ENCODE measurements around the gene SLC49A4. TPM values are rescaled to one million over a fixed set of nuclear protein-coding genes. Genes with fewer than 3 reads are reported as not detected.
"Not testable (repeated sequence)": the region's sequence is repeated elsewhere in the genome, so short reads cannot be mapped to it uniquely, and the experiment has no call there.

Gene SLC49A4, protein sequence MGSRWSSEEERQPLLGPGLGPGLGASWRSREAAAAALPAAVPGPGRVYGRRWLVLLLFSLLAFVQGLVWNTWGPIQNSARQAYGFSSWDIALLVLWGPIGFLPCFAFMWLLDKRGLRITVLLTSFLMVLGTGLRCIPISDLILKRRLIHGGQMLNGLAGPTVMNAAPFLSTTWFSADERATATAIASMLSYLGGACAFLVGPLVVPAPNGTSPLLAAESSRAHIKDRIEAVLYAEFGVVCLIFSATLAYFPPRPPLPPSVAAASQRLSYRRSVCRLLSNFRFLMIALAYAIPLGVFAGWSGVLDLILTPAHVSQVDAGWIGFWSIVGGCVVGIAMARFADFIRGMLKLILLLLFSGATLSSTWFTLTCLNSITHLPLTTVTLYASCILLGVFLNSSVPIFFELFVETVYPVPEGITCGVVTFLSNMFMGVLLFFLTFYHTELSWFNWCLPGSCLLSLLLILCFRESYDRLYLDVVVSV
- total RNA-seq (2014; rRNA removed; shearing (Covaris generic); ENCODE audit: low replicate concordance) = 1.9 and 2.7 TPM in 2 replicates

DNA sequence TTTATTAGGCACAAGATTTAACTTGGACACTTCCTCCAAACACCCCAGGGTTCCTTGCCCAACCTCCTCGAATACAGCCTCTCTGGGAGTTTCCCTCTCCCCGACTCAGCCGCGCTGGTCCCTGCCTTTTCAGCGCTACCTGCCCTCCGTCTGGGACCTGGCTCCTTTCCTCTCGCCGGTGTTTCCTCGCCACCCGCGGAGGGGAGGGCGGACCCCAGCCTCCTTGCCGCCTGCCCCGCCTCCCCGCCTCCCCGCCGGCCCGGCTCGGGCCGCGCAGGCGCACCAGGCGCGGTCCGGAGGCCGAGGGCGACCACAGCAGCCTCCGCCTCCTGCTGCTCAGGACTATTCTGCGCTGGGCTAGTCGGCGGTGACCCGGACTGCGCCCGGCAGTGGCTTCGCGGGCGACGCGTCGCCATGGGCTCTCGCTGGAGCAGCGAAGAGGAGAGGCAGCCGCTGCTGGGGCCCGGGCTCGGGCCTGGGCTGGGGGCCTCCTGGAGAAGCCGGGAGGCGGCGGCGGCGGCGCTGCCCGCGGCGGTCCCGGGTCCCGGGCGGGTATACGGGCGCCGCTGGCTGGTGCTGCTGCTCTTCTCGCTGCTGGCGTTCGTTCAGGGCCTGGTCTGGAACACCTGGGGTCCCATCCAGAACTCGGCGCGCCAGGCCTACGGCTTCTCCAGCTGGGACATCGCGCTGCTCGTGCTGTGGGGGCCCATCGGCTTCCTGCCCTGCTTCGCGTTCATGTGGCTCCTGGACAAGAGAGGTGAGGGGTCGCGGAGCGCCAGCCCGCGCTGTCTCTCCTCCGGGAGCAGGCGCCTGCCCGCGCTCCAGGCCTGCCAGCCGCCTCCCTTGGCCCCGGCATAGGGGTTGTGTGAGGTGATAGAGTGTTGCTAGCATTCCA lies at the start of gene SLC49A4:
Gene SLC49A4 (plus strand): TSS at position 291 of the 895 bp plus-strand sequence. CDS start 124 bp downstream, at position 415.
- peak; percentile 80 for DNase-seq (ENCODE audit: low read depth)
- in situ Hi-C loops (cut with HindIII; ENCODE audit: low pct_unique_long_range_greater_than_20kb, low sequenced_read_pairs) = no loop called here

- in situ Hi-C loops (cut with HindIII; ENCODE audit: low pct_unique_long_range_greater_than_20kb, low sequenced_read_pairs) = no loop called here
- no peak for DNase-seq (ENCODE audit: low read depth)
These were observed 49.4 kb upstream of the SLC49A4 start for GRCh38 chr3:122745369-122746021.

- DNase-seq (ENCODE audit: low read depth); in situ Hi-C loops (cut with HindIII; ENCODE audit: low pct_unique_long_range_greater_than_20kb, low sequenced_read_pairs): not testable (repeated sequence)
These were observed 47.6 kb upstream of the SLC49A4 start for GRCh38 chr3:122747295-122747694.

- in situ Hi-C loops (cut with HindIII; ENCODE audit: low pct_unique_long_range_greater_than_20kb, low sequenced_read_pairs) = no loop called here
- DNase-seq (ENCODE audit: low read depth) = no peak
These were observed 46.5 kb upstream of the SLC49A4 start for GRCh38 chr3:122748347-122748746.

GRCh38 chr3:122754929-122755328 lies 39.9 kb upstream of the SLC49A4 start:
- no peak for DNase-seq (ENCODE audit: low read depth)
- in situ Hi-C loops (cut with HindIII; ENCODE audit: low pct_unique_long_range_greater_than_20kb, low sequenced_read_pairs) = no loop called here

GRCh38 chr3:122755491-122755890 lies 39.4 kb upstream of the SLC49A4 start:
- DNase-seq (ENCODE audit: low read depth) = no peak
- in situ Hi-C loops (cut with HindIII; ENCODE audit: low pct_unique_long_range_greater_than_20kb, low sequenced_read_pairs) = no loop called here

GRCh38 chr3:122758877-122759560 lies 35.9 kb upstream of the SLC49A4 start:
- in situ Hi-C loops (cut with HindIII; ENCODE audit: low pct_unique_long_range_greater_than_20kb, low sequenced_read_pairs) = no loop called here
- no peak for DNase-seq (ENCODE audit: low read depth)

DNA sequence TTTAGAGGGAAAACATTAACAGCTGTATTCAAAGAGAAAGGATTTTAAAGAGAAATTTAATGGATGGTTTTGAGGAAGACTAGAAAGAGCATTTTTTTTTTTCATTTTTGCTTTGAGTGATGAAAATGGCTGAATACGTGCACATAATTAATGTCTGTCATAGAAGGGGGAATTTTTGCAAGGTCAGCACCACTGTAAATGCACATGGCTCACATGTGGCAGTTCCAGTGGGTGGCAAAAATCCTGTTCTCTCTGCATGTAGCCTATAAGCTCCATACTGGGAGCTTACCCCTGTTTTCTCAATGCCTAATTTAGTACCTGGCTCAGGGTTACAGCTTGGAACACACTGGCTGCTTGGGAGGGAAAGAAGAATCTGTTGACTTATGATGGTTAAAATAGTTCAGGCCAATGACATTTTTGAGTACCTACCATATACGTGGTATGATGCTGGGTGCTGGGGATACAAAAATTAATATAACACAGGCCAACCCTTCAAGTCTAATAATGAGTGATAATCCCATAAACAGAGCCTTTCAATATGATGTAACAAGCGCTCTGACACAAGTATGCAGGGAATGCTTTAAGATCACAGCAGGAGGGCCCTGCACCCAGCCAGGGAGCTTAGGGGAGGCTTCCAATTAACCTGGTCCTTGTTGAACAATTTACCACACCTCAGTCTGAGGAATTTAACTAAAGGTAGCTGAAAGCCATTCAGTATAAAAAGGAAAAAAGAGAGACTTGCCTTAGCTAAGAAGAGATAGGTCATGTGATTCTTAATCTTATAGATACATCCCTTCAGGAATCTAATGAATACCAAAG lies 34.2 kb upstream of the SLC49A4 start:
- in situ Hi-C loops (cut with HindIII; ENCODE audit: low pct_unique_long_range_greater_than_20kb, low sequenced_read_pairs) = no loop called here
- DNase-seq (ENCODE audit: low read depth) = no peak

DNA sequence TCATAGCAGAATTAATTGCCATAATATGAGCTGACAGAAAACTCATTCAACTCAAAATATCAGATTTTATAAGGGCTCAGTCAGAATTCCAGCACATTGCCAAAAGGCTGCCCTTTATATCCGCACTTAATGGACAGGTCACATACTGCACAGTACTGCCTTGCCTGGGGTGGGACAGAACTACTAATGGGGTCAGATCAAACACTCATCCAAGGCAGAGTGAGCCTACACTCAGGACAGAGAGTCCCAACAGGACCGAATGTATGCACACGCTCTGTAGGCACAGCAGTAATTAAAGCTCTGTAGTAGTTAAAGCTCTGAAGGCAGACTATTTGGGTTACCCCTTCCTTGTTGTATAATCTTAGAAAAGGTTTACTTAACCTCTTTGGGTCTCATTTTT lies 28.4 kb upstream of the SLC49A4 start:
- no peak for DNase-seq (ENCODE audit: low read depth)
- in situ Hi-C loops (cut with HindIII; ENCODE audit: low pct_unique_long_range_greater_than_20kb, low sequenced_read_pairs) = no loop called here

GRCh38 chr3:122767540-122768372 lies 27.1 kb upstream of the SLC49A4 start:
- DNase-seq (ENCODE audit: low read depth) = no peak
- in situ Hi-C loops (cut with HindIII; ENCODE audit: low pct_unique_long_range_greater_than_20kb, low sequenced_read_pairs) = no loop called here

DNA sequence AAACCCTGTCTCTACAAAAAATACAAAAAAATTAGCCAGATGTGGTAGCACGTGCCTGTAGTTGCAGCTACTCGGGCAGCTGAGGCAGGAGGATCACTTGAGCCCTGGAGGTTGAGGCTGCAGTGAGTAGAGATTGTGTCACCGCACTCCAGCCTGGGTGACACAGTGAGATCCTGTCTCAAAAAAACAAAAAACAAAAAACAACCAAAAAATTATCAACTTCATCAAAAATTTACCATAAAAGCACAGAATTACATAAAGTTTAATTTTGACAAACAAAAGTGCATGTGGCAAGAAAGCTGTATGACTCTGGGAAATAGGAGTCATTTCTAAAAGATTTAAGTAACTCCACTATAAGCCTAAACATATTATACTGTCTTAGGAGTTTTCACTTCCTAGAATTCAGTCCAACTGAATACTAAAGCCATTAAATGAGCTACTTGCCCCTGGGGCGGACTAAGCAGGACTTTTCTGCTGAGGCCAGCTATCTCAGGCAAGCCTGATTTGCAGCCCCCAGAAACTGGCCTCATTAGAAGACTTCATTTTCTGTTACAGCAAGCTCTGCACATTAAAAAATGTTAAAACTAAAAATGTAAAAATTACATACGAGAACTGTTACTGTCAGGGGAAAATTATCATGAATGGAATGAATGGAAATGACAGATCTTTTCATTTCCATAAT lies 24.2 kb upstream of the SLC49A4 start:
- no peak for DNase-seq (ENCODE audit: low read depth)
- in situ Hi-C loops (cut with HindIII; ENCODE audit: low pct_unique_long_range_greater_than_20kb, low sequenced_read_pairs) = no loop called here

DNA sequence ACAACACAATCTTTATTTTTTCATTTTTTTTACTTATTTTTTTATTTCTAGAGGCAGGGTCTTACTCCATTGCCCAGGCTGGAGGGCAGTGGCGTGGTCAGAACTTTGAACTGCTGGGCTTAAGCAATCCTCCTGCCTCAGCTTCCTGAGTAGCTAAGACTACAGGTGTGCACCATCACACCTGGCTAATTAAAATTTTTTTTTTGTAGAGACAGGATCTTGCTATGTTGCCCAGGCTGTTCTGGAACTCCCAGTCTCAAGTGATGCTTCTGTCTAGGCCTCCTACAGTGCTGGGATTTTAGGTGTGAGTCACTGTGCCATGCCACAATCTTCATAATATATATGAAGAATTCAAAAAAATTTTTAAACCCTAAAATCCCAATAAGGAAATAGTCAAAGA lies 22.0 kb upstream of the SLC49A4 start:
- in situ Hi-C loops (cut with HindIII; ENCODE audit: low pct_unique_long_range_greater_than_20kb, low sequenced_read_pairs) = no loop called here

DNA sequence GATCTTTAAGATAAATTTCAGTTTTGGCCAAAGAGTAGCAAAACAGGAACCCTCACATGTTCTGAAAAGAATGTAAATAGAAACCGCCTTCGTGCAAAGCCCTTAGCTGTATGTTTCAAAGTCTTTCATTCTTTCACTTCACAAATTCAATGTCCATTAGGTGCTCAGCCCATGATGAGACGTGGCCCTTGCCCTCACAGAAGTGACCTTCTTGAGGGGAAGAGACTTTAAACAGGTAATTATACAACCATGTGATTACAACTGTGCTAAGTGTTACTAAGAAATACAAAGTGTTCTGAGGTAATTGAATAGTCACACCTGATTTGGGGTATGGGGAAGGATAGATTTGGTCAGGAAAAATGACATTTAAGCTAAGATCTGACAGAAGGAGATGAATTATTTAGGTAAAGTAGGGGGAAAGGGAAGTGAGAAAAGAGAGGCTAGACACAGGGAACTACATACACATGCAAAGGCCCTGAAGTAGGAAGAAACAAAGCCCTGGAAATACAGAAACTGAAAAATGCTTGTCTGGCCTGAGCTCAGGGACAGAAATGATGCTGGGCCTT lies 20.8 kb upstream of the SLC49A4 start:
- in situ Hi-C loops (cut with HindIII; ENCODE audit: low pct_unique_long_range_greater_than_20kb, low sequenced_read_pairs) = no loop called here
- no peak for DNase-seq (ENCODE audit: low read depth)

More for the DNA sequence above, 22.0 kb upstream of the SLC49A4 start:
- DNase-seq (ENCODE audit: low read depth) = no peak

DNA sequence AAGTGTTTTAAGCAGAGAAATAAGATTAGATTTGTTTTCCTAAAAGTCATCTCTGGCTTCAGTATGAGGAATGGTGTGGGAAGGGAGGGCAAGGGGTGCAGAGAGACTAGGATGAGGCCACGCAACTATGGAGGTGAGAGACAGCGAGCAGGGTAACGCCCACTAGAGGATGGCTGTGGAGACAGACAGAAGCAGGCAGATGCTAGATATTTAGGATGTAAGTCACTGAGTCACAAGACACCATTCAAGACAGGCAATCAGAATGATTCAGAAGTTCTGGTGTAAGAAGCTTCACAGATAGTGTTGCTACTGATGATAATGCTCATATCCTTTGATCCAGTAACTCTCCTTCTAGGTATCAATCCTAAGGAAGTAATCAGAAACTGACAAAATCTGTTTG lies 20.3 kb upstream of the SLC49A4 start:
- in situ Hi-C loops (cut with HindIII; ENCODE audit: low pct_unique_long_range_greater_than_20kb, low sequenced_read_pairs) = no loop called here
- DNase-seq (ENCODE audit: low read depth) = no peak

DNA sequence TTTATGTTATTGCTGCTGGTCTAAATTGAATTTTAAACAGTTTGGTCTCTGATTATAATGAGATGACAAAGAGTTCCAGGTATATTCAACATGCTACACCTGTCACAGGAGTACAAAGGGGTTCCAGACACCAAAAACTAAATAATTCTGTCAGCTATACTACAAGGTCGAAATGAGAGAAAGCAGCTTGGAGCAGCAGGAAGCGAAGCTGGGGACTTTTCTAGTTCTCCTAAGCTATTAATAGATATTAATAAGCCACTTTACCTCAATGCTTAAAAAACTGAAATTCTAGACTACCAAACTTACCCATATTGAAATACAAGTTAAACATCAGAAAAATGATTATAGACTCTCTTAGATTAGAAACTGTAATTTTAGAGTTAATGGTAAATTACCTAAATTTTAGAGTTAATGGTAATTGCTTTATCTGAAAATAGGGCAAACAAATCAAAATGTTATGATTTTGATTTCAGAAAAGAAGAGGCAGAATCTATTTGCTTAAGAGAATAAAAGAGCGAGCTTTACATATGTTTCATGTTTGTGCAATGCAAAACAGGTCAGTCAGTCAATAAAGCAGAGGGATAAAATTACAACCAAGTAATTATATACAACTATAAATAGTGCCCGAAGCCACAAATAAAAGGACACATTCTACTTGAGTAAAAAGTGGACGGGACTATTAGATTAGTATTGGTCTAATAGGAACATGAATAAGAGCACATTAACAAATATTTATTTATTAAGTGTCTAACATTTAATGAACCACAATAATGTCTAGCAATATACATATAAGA lies 18.0 kb upstream of the SLC49A4 start:
- DNase-seq (ENCODE audit: low read depth) = no peak
- in situ Hi-C loops (cut with HindIII; ENCODE audit: low pct_unique_long_range_greater_than_20kb, low sequenced_read_pairs) = no loop called here

Measured in Caki2 (cell line).